Parathyroid adenoma (tissue), 2 donors: ENCODE data around the gene KANSL1.

ENCODE experiments used
- H2AFZ ChIP-seq: fragments of 300-600 bp; sonication (generic); one replicate; pipeline ENCODE4 v1.7.0; 2017; ENCODE audit warnings: antibody characterized with exemption, mild to moderate bottlenecking
- H3K27ac ChIP-seq: fragments of 300-600 bp; sonication (generic); one replicate; pipeline ENCODE4 v1.7.0; 2017
- H3K27me3 ChIP-seq: fragments of 300-600 bp; sonication (generic); one replicate; pipeline ENCODE4 v1.7.0; 2017; ENCODE audit warnings: low read length; ENCODE audit not compliant: control insufficient read depth, insufficient read depth
- H3K36me3 ChIP-seq: fragments of 300-600 bp; sonication (generic); one replicate; pipeline ENCODE4 v1.7.0; 2017; ENCODE audit warnings: low read length; ENCODE audit not compliant: control insufficient read depth, insufficient read depth
- H3K4me1 ChIP-seq: fragments of 300-600 bp; sonication (generic); one replicate; pipeline ENCODE4 v1.7.0; 2017; ENCODE audit warnings: control low read depth
- H3K4me2 ChIP-seq: fragments of 300-600 bp; sonication (generic); one replicate; pipeline ENCODE4 v1.7.0; 2017; ENCODE audit warnings: low read length
- H3K4me3 ChIP-seq: fragments of 300-600 bp; sonication (generic); one replicate; pipeline ENCODE4 v1.7.0; 2017; ENCODE audit warnings: low read depth, low read length
- H3K79me2 ChIP-seq: fragments of 300-600 bp; sonication (generic); one replicate; pipeline ENCODE4 v1.7.0; 2017; ENCODE audit warnings: control low read depth
- H3K9ac ChIP-seq: fragments of 300-600 bp; sonication (generic); one replicate; pipeline ENCODE4 v1.7.0; 2017; ENCODE audit warnings: mild to moderate bottlenecking
- H3K9me3 ChIP-seq: fragments of 300-600 bp; sonication (generic); one replicate; pipeline ENCODE4 v1.7.0; 2017; ENCODE audit warnings: low read length; ENCODE audit not compliant: control insufficient read depth
- TF ChIP-seq, protein P1 (sequence below): fragments of 300-600 bp; sonication (generic); IDR thresholded peaks from one replicate; pipeline ENCODE4 v1.7.0; 2017; ENCODE audit warnings: antibody characterized with exemption, mild to moderate bottlenecking
- donor health status: primary hyperparathyroidism.

KANSL1 gene

GRCh38 chr17:45999900-46000290, 193.3 kb downstream of the KANSL1 start:
- no peaks in the 10 kb centered on the region for H3K79me2 ChIP-seq
- TF ChIP-seq, protein P1, sequence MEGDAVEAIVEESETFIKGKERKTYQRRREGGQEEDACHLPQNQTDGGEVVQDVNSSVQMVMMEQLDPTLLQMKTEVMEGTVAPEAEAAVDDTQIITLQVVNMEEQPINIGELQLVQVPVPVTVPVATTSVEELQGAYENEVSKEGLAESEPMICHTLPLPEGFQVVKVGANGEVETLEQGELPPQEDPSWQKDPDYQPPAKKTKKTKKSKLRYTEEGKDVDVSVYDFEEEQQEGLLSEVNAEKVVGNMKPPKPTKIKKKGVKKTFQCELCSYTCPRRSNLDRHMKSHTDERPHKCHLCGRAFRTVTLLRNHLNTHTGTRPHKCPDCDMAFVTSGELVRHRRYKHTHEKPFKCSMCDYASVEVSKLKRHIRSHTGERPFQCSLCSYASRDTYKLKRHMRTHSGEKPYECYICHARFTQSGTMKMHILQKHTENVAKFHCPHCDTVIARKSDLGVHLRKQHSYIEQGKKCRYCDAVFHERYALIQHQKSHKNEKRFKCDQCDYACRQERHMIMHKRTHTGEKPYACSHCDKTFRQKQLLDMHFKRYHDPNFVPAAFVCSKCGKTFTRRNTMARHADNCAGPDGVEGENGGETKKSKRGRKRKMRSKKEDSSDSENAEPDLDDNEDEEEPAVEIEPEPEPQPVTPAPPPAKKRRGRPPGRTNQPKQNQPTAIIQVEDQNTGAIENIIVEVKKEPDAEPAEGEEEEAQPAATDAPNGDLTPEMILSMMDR, result no peak
- no peak overlapping the region for H3K4me2 ChIP-seq
- H3K4me1 ChIP-seq, result peaks cover 9% of the 10 kb centered on the region
- no peak overlapping the region for H3K4me3 ChIP-seq
- no peaks in the 10 kb centered on the region for H3K27me3 ChIP-seq
- no peak overlapping the region for H3K9ac ChIP-seq
- no peak overlapping the region for H2AFZ ChIP-seq
- H3K9me3 ChIP-seq, result no peaks in the 10 kb centered on the region
- no peak overlapping the region for H3K27ac ChIP-seq
- no peaks in the 10 kb centered on the region for H3K36me3 ChIP-seq

GRCh38 chr17:45998987-45999899, 194.0 kb downstream of the KANSL1 start, which contains the start of gene STH:
Gene STH, plus strand, starts transcription at chr17:45999250. Its CDS starts 30 bp downstream, at chr17:45999280.
- no peak within 1 kb of the TSS for H3K4me3 ChIP-seq
- H2AFZ ChIP-seq, result no peak within 1 kb of the TSS
- no peak within 1 kb of the TSS for H3K9ac ChIP-seq
- H3K9me3 ChIP-seq, result no peaks in the 10 kb centered on the region
- no peaks in the 10 kb centered on the region for H3K27me3 ChIP-seq
- no peak within 1 kb of the TSS for H3K27ac ChIP-seq
- no peaks in the 10 kb centered on the region for H3K36me3 ChIP-seq
- no peaks in the 10 kb centered on the region for H3K79me2 ChIP-seq
- peaks cover 9% of the 10 kb centered on the region for H3K4me1 ChIP-seq
- H3K4me2 ChIP-seq, result no peak within 1 kb of the TSS
- TF ChIP-seq, protein P1, result no peak

GRCh38 chr17:45997624-45998023, 195.6 kb downstream of the KANSL1 start:
- Histone ChIP-seq H3K9ac (no peak overlapping the region), H3K9me3 (no peaks in the 10 kb centered on the region), H3K27ac (no peak overlapping the region), H3K27me3 (no peaks in the 10 kb centered on the region), H3K4me1 (no peaks in the 10 kb centered on the region), H3K4me2 (no peak overlapping the region), H2AFZ (no peak overlapping the region), H3K79me2 (no peaks in the 10 kb centered on the region), H3K4me3 (no peak overlapping the region), H3K36me3 (no peaks in the 10 kb centered on the region)
- TF ChIP-seq, protein P1, result no peak

DNA sequence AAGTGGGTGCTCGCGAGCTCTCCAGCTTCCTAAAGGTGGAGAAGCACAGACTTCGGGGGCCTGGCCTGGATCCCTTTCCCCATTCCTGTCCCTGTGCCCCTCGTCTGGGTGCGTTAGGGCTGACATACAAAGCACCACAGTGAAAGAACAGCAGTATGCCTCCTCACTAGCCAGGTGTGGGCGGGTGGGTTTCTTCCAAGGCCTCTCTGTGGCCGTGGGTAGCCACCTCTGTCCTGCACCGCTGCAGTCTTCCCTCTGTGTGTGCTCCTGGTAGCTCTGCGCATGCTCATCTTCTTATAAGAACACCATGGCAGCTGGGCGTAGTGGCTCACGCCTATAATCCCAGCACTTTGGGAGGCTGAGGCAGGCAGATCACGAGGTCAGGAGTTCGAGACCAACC, 196.1 kb downstream of the KANSL1 start:
- no peak overlapping the region for H3K4me2 ChIP-seq
- no peak overlapping the region for H2AFZ ChIP-seq
- H3K27me3 ChIP-seq, result no peaks in the 10 kb centered on the region
- no peak overlapping the region for H3K4me3 ChIP-seq
- H3K4me1 ChIP-seq, result no peaks in the 10 kb centered on the region
- H3K79me2 ChIP-seq, result no peaks in the 10 kb centered on the region
- H3K9ac ChIP-seq, result no peak overlapping the region
- H3K9me3 ChIP-seq, result no peaks in the 10 kb centered on the region
- H3K27ac ChIP-seq, result no peak overlapping the region
- H3K36me3 ChIP-seq, result no peaks in the 10 kb centered on the region
- TF ChIP-seq, protein P1, result no peak
